Testis (tissue), 3 donors: Measurements from ENCODE around the gene TWF2. TPM values are rescaled to one million over a fixed set of nuclear protein-coding genes. Genes with fewer than 3 reads are reported as not detected.

Experiments
- DNase-seq: peaks from one replicate; pipeline ENCODE4 v3.0.0-alpha.2; 2019
- H3K27ac ChIP-seq, 2 donors: fragments of 200-600 bp; sonication (generic); one replicate each; pipeline ENCODE4 v1.5.1; 2019
- H3K27me3 ChIP-seq: fragments of 200-600 bp; sonication (generic); one replicate; pipeline ENCODE4 v1.5.1; 2019
- H3K36me3 ChIP-seq: fragments of 200-600 bp; sonication (generic); one replicate; pipeline ENCODE4 v1.5.1; 2017; ENCODE audit warnings: low read depth; ENCODE audit errors: missing control alignments
- H3K4me1 ChIP-seq: fragments of 200-600 bp; sonication (generic); one replicate; pipeline ENCODE4 v1.5.1; 2019
- H3K4me3 ChIP-seq, 2 donors: fragments of 200-600 bp; sonication (generic); one replicate each; pipeline ENCODE4 v1.5.1; 2017 to 2019
- H3K9me3 ChIP-seq: fragments of 200-600 bp; sonication (generic); one replicate; pipeline ENCODE4 v1.5.1; 2017
- POLR2A ChIP-seq: fragments of 450-650 bp; IDR thresholded peaks from one replicate; pipeline ENCODE4 v1.6.1; 2017; ENCODE audit warnings: antibody characterized with exemption, mild to moderate bottlenecking, moderate library complexity
- WGBS, 2 donors: methylation state at CpG; one replicate each; pipeline ENCODE4 v1.1.5; 2018; 5-methylcytosine and 5-hydroxymethylcytosine counted together
- intact Hi-C: fragments of 100-400 bp; cut with DNase I; formaldehyde crosslinking; loops from one replicate; pipeline ENCODE4 v1.15.1; 2023; ENCODE audit warnings: low total_unique reads
- polyA plus RNA-seq: library from polyadenylated mRNA; stranded (reverse); fragments of 350-450 nt; fragmentation: Illumina TruSeq; extraction: RNeasy Lipid Tissue Mini Kit (QIAGEN cat#74804); gene quantifications from one replicate; pipeline ENCODE4 v1.2.3, GENCODE V29; 2014; ENCODE audit warnings: low read depth, low replicate concordance; ENCODE audit not compliant: insufficient read depth
- total RNA-seq, 2 donors: library from RNA; depleted of rRNA; stranded (reverse); fragments of >200 nt; gene quantifications; one replicate each; pipeline ENCODE4 v1.2.3, GENCODE V29; 2016
- TF ChIP-seq, protein P1 (sequence below), 3 experiments: fragments of 450-650 bp in 2 of 3; fragments of 200-600 bp in 1 of 3; sonication (generic) in 1 of 3; IDR thresholded peaks; one replicate each; pipeline ENCODE4 v1.5.1; 2016 to 2019; ENCODE audit warnings: antibody characterized with exemption in 3 of 3, mild to moderate bottlenecking in 2 of 3, moderate library complexity in 1 of 3

Gene TWF2
- total and polyA plus RNA-seq, 3 donors from 2014 or later: 30.0 to 58.1 (median 36.5) TPM

DNA sequence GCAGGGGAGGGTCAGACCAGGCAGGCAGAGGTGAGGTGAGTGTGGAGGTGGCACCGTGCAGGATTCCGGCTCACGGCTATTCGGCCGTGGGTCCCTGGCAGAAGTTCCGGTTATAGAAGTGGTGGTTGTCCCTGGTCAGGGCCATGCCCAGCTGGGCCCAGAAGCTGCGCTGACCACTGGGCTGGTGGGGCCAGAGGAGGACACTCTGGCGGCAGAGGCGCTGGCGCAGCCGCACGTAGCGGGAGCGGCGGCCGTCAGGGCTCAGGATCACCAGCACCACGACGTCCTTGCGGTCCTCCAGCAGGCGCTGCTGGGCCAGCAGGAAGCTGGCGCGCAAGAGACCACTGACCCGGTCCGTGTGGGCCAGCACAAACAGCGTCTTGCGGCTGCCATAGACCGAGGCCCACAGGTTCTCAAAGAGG, 17.8 kb downstream of the TWF2 start:
- Histone ChIP-seq H3K9me3 (no peaks in the 10 kb centered on the region), H3K27me3 (no peaks in the 10 kb centered on the region), H3K4me3 (no peak overlapping the region), H3K27ac (no peak overlapping the region), H3K36me3 (no peaks in the 10 kb centered on the region), H3K4me1 (peaks cover 16% of the 10 kb centered on the region)
- 60 to 96% methylated on average over 1 to 27 of the region's 27 CpGs for WGBS, 2 donors
- DNase-seq: no peak
- intact Hi-C loops: loop anchor here (5.0 kb wide), 1 partner anchor 116 kb away; no protein-coding TSS in a partner anchor
- TF ChIP-seq, protein P1, sequence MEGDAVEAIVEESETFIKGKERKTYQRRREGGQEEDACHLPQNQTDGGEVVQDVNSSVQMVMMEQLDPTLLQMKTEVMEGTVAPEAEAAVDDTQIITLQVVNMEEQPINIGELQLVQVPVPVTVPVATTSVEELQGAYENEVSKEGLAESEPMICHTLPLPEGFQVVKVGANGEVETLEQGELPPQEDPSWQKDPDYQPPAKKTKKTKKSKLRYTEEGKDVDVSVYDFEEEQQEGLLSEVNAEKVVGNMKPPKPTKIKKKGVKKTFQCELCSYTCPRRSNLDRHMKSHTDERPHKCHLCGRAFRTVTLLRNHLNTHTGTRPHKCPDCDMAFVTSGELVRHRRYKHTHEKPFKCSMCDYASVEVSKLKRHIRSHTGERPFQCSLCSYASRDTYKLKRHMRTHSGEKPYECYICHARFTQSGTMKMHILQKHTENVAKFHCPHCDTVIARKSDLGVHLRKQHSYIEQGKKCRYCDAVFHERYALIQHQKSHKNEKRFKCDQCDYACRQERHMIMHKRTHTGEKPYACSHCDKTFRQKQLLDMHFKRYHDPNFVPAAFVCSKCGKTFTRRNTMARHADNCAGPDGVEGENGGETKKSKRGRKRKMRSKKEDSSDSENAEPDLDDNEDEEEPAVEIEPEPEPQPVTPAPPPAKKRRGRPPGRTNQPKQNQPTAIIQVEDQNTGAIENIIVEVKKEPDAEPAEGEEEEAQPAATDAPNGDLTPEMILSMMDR (IDR thresholded peaks at IDR 0.05): no peak
- no peak for TF ChIP-seq POLR2A

DNA sequence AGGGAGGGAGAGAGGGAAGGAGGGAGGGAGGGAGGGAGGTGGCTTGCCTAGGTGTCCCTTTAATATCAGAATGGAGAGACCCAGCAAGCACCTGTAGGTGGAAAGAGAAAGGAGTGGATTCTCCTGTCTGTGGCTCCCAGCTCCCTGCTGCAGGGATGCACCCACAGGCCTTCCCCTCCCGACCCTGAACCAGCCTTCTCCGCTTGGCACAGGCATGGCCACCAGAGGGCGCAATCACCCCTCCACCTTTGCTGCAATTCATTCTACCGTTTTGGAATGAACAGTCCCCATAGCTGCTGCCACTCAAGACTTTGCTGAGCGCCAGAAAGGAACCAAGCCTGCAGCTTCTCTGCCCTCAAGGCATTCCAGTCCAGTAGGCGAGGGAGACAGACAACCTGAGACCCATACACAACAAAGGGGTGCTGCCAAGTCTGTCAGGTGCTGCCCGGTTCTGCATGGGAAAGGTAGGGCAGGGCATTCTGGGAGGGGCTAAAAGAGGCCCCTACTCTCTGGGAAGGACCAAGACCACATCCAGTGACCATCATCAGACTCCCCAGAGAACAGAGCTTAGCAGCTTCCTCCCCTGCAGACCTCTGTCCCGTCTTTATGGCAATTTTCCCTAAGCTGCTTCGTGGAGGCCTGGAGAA, 18.5 kb downstream of the TWF2 start:
- intact Hi-C loops: loop anchor here (5.0 kb wide), 1 partner anchor 117 kb away; no protein-coding TSS in a partner anchor
- peak; percentile 89 for DNase-seq
- H3K9me3 ChIP-seq: no peaks in the 10 kb centered on the region
- H3K27ac ChIP-seq: no peak overlapping the region
- no peak overlapping the region for H3K4me3 ChIP-seq
- peaks cover 16% of the 10 kb centered on the region for H3K4me1 ChIP-seq
- no peaks in the 10 kb centered on the region for H3K27me3 ChIP-seq
- no peak for TF ChIP-seq POLR2A
- TF ChIP-seq, protein P1 (IDR thresholded peaks at IDR 0.05): peak; percentile 63 to 95 (median 89)
- WGBS, 2 donors: 38 to 66% methylated on average over 6 to 9 of the region's 9 CpGs
- no peaks in the 10 kb centered on the region for H3K36me3 ChIP-seq

DNA sequence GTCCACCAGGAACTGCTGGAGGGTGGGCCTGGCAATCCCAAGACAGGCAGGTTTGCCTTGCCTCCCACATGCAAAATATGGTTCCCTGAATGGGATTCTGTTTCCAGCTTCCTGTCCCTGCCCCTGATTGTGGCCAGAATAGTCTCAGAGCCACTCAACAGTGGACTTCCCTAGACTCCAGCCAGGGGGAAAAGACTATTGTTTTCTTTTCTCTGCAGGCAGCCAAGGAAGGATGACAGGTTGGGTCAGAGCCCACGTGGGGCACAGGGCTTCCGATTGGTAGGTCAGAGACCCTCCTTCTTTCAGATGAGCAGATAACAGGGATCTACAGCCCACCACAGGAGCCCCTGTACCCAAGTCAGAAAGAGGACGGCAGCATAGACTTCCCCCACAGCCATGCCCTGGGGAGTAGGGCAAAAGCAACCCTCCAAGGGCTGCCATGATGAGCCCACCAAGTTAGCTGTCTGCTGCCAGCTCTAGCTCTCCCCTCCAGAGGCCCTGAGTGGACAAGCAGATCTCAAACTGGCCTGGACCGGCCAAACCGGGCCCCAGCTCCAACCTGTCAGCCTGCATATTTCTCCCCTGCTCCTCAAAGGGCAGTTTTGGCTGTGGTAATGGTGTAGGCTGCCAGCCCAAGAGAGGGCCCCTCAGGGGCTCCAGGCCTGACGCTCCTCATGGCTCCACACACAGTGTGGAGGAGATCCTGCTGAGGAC, 19.9 kb downstream of the TWF2 start:
- H3K9me3 ChIP-seq: no peaks in the 10 kb centered on the region
- 59 to 82% methylated on average over 5 to 6 of the region's 6 CpGs for WGBS, 2 donors
- intact Hi-C loops: no loop called here
- H3K36me3 ChIP-seq: no peaks in the 10 kb centered on the region
- peaks cover 16% of the 10 kb centered on the region for H3K4me1 ChIP-seq
- H3K27ac ChIP-seq: no peak overlapping the region
- no peak for TF ChIP-seq POLR2A
- TF ChIP-seq, protein P1 (IDR thresholded peaks at IDR 0.05): no peak
- no peak overlapping the region for H3K4me3 ChIP-seq
- H3K27me3 ChIP-seq: no peaks in the 10 kb centered on the region
- DNase-seq: no peak

DNA sequence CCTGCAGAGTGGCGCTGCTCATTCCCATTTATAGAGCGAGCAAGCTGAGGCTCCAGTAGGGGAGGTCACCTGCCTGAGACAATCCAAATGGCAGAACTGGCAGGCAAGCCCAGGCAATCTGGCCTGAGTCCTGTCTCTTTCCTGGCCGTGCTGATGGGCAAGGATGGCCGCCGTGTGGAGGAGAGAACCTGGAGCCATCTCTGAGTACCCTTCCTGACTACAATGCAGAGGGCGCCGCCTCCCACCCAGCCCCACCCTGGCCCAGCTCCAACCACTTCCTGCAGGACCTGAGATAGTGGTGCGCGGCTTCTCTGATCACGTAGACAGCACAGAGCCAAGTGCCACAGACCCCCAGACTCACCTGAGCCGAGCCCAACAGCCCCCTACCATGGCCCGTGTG, 20.5 kb downstream of the TWF2 start:
- H3K4me3 ChIP-seq: no peak overlapping the region
- H3K27me3 ChIP-seq: no peaks in the 10 kb centered on the region
- H3K9me3 ChIP-seq: no peaks in the 10 kb centered on the region
- no peaks in the 10 kb centered on the region for H3K36me3 ChIP-seq
- H3K27ac ChIP-seq: no peak overlapping the region
- intact Hi-C loops: no loop called here
- TF ChIP-seq, protein P1 (IDR thresholded peaks at IDR 0.05): no peak
- TF ChIP-seq POLR2A: no peak
- 74 to 80% methylated on average over 1 to 12 of the region's 12 CpGs for WGBS, 2 donors
- no peak for DNase-seq
- H3K4me1 ChIP-seq: peaks cover 16% of the 10 kb centered on the region
